ENCODE results near the gene MAF.

MAF gene

DNA sequence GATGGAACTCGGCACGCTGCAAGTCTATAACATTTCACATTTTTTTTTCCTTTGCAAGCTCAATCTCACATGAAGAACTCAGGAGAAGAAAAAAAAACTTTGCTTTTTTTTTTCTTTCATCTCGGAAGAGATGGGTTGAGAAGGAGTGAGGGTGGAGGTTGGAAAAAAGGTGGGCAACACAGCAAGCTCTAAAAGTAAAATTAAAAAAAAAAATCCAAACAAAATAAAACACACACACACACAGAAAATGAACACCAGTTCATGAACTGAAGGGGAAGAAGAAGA is 2.5 kb downstream of the MAF start:
- no peak for DNase-seq (ENCODE audit: low spot score)
- TF ChIP-seq, protein P1, sequence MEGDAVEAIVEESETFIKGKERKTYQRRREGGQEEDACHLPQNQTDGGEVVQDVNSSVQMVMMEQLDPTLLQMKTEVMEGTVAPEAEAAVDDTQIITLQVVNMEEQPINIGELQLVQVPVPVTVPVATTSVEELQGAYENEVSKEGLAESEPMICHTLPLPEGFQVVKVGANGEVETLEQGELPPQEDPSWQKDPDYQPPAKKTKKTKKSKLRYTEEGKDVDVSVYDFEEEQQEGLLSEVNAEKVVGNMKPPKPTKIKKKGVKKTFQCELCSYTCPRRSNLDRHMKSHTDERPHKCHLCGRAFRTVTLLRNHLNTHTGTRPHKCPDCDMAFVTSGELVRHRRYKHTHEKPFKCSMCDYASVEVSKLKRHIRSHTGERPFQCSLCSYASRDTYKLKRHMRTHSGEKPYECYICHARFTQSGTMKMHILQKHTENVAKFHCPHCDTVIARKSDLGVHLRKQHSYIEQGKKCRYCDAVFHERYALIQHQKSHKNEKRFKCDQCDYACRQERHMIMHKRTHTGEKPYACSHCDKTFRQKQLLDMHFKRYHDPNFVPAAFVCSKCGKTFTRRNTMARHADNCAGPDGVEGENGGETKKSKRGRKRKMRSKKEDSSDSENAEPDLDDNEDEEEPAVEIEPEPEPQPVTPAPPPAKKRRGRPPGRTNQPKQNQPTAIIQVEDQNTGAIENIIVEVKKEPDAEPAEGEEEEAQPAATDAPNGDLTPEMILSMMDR (IDR thresholded peaks at IDR 0.05; ENCODE audit: extremely low read depth, insufficient read depth, missing control alignments) = no peak
- in situ Hi-C loops (cut with MboI; ENCODE audit: low pct_unique_long_range_greater_than_20kb, low sequenced_read_pairs, unreplicated experiment) = no loop called here

DNA sequence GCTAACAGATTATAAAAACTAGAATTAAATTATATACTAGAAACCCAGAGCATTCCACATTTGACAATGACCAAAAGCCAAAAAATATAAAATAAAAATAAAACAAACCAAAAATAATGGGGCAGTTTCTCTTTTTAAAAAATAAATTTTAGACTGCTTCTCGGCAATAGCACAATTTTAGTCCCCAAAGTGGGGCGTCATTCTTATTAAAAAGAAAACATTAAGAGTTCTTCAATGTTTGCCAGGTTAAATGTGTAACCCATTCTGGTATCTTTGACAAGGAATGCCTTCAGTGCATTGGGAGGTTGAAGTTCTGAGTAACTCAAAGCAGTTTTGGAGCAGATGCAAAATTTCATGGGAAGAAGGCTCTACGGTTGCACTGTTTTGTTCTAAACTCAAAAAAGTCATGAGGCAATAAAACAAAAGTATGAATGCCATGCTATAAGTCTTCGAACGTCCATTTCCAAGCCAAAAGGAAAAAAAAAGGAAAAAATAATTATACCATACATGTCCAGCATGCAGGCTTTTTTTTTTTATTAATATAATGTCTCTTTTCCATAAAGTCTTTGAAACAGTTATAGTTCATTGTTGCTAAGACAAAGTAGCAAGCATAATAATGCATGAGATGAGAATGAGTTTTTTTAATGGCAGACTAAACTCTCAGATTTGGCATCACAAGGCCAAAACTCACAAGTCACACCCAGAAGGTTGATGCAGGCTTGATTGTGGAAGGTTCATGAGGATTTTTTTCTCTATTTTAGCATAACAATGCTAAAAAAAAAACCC is 3.1 kb downstream of the MAF start:
- no peak for DNase-seq (ENCODE audit: low spot score)
- TF ChIP-seq, protein P1 (IDR thresholded peaks at IDR 0.05; ENCODE audit: extremely low read depth, insufficient read depth, missing control alignments) = no peak
- in situ Hi-C loops (cut with MboI; ENCODE audit: low pct_unique_long_range_greater_than_20kb, low sequenced_read_pairs, unreplicated experiment) = no loop called here

DNA sequence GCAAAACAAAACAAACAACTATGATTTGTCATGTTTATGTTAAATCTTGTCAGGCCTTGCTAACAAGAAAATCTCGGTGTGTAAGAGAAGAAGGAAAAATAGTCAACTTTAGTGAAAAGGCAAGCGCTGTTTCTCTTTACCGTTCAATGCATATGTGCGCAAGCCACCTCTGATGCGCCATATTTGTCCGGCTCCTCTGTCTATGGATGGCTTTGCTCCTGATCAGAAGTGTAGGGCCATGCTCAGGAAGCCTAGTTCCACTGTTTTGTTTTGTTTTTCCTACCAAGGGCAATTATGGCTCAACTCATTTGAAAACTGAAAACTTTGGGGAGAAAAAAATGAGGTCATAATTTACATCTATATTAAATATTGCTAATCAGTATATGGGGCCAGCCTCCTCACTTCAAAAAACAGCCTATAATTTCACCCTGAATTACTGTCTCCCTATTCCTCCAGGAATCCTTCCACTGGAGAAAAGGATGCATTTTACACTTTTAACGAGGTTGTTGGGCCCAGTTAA is 4.5 kb downstream of the MAF start:
- no peak for DNase-seq (ENCODE audit: low spot score)
- TF ChIP-seq, protein P1 (IDR thresholded peaks at IDR 0.05; ENCODE audit: extremely low read depth, insufficient read depth, missing control alignments) = no peak
- in situ Hi-C loops (cut with MboI; ENCODE audit: low pct_unique_long_range_greater_than_20kb, low sequenced_read_pairs, unreplicated experiment) = no loop called here

DNA sequence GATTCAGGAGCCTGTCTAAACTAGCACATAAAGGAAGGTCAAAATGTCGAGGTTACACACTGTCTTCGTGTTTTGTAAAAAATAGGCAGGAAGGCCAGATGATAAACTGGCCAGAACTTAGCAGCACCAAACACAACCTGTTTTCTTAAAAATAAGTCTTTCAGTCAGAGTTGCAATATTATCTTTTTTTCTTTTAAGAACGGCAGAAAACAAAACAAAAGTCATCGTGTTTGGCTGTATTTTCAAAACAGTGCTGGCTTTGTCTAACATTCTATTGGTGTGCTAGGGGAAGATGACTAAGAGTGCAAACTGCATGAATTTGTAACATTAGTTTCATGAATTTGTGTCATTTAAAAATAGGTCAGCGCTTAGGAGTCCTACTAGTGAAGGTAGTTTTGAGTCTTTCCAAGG is 5.3 kb downstream of the MAF start:
- in situ Hi-C loops (cut with MboI; ENCODE audit: low pct_unique_long_range_greater_than_20kb, low sequenced_read_pairs, unreplicated experiment) = no loop called here
- TF ChIP-seq, protein P1 (IDR thresholded peaks at IDR 0.05; ENCODE audit: extremely low read depth, insufficient read depth, missing control alignments) = no peak
- no peak for DNase-seq (ENCODE audit: low spot score)

DNA sequence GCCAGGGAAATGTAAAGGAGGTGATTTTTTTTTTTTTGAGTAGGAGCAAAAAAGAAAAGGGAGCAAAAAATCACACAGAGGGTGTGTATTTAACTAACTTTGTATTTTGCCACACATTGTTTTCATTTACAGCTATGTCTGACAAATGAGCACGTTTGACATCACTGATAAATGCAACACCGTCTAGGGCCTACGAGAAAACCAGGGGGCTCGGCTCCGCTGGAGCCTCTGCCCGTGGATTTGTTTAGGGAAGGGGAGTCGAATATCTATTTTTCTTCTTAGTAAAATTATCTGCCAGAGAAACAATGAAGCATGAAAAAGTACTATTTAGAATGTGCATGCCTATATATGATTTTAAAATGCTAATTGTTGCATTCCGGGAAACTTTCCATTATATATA is 6.8 kb downstream of the MAF start:
- TF ChIP-seq, protein P1 (IDR thresholded peaks at IDR 0.05; ENCODE audit: extremely low read depth, insufficient read depth, missing control alignments) = no peak
- in situ Hi-C loops (cut with MboI; ENCODE audit: low pct_unique_long_range_greater_than_20kb, low sequenced_read_pairs, unreplicated experiment) = no loop called here
- no peak for DNase-seq (ENCODE audit: low spot score)

DNA sequence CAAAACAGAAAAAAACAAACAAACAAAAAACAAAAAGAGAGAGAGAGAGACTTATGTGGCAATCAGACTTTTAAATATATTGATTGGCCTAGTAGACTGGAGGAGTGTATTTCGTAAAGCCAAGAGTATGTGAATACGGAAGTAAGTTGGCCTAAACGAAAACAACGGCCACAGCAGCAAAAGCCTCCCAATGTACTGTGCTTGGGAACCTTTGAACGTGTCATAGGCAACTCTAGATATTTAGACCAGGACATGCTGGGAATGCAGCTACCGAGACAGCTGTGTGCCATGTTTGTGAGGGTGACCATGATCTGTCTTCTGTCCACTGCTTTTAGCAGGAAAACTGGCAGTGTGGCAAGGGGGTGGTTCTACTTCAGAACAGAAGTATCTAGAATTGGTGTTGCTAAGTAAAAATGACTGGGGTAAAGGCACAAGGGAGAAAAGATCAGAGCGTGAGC is 7.4 kb downstream of the MAF start:
- TF ChIP-seq, protein P1 (IDR thresholded peaks at IDR 0.05; ENCODE audit: extremely low read depth, insufficient read depth, missing control alignments) = no peak
- DNase-seq (ENCODE audit: low spot score) = no peak
- in situ Hi-C loops (cut with MboI; ENCODE audit: low pct_unique_long_range_greater_than_20kb, low sequenced_read_pairs, unreplicated experiment) = no loop called here

Measured in GM13977 (cell line).